ENCODE data around the gene BACH2.

DNA sequence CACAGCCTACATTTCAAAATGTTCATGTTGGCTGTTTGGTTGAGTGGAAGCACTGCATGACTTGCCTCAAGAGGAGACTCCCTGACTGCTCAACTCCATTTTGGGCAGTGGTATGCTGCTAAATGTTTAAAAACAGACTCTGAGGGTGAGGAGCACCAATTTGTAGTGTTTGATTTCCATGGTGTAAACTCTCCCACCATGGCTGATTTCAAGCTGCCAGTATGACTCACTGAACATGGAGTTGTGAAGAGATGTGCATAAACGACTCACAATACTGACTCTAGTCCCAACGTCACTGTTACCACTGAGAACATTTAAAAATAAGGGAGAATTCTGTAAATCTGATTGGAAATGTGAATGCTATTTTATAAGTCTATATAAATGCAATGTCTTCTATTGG is 70.4 kb downstream of the BACH2 start:
- TF ChIP-seq EZH2 (IDR thresholded peaks at IDR 0.05; ENCODE audit: insufficient read depth, poor library complexity, severe bottlenecking) (no peak), EZH2phosphoT487 (IDR thresholded peaks at IDR 0.05; ENCODE audit: insufficient read depth, low read depth) (no peak)

Measured in GM23248 (cell line).